Dedifferentiated amniotic fluid mesenchymal stem cell (primary cell): Measurements from ENCODE around the gene TLR9.

Experiments used
- DNase-seq: peaks from one replicate; pipeline ENCODE4 v3.0.0-alpha.2; 2016; ENCODE audit errors: extremely low spot score

TLR9 gene

DNA sequence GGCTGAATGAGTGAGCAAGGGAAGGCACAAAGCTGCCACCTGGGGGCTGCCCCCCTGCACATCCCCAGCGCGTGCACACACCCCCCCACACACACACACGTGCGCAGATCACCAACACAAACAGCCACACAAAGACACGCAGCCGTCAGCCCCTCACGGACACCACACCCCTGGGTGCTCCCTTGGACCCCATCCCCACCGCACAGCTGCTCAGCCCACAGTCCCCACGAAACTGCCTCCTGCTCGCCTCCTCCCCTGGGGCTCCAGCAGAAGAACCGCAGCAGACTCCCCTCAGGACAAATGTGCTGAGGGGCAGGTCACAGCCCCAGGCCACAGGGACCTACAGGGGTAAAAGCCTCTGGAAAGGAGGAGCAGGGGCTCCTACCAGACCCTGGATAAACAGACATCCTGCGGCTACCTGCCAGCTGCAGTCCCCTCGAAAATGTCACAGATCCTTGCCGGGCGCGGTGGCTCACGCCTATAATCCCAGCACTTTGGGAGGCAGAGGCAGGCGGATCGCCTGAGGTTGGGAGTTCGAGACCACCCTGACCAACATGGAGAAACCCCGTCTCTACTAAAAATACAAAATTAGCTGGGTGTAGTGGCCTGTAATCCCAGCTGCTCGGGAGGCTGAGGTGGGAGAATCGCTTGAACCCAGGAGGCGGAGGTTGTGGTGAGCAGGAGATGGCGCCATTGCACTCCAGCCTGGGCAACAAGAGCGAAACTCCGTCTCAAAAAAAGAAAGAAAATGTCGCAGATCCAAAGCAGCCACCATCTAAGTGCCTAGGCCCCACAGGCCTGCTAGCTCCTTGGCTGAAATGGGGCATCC lies 7.0 kb upstream of the TLR9 start:
- DNase-seq, result no peak

DNA sequence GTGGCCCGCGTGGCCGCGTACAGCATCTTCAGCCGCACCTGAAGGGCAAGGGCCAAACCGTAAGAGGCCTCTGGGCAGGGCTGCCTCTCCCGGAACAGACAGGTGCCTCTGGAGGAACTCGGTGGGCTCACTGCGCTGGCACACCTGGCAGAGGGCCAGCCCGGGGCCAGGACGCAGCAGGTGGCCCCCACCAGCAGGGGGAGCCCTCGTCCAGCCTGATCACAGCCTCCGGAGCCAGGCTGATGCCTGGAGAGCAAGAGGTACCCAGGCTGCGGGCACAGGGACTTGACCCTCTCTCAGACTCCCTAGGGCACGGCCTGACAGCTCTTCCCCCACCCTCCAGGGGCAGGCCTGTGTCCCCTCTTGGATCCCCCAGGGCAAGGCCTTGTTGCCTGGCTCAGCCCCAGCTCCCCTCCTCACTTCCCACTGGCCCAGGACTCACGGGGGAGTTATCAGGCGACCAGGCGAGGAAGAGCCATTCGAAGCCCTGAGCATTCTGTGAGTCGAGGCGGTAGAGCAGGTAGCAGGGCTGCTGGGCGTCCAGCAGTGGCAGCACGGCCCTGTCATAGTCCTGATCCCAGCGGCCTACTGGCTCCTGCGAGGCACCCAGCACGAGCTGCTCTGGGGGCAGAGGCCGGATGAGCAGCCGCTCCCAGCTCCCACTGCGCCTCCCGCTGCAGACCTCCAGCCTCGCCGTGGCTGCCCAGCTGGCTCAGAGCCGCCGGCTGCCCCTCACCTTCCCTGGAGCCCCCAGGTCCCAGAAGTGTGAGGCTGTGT lies 6.2 kb upstream of the TLR9 start:
- no peak for DNase-seq

DNA sequence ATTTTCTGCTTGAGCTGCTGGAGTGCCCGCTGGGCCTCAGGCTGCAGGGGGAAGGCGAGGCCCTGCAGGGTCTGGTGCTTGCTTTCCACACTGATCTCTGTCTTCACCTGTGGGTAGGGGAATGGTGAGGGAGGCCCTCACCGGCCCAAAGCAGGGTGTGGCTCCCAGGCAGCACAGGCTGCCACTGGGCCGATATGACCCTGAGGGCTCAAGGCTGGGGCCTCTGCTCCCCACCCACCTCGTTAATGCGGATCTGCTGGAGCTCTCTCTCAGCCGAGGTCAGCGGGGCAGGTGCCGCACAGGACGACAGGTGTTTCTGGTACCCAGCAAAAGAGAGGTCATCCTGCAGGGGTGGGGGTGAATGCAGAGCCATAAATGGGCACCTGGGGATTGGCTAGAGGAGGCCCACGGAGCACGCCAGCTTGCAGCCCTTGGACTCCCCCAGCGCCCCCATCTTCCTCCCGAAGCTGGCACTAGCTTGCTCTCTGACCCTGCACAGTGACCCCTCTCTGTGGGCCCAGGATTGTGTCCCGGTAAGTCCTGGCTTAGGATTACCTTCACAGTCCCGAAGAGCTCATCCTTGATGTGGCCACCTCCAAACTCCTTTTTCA lies 5.5 kb upstream of the TLR9 start:
- no peak for DNase-seq

- DNase-seq, result no peak
Measured at GRCh38 chr3:52230461-52230860, 5.0 kb upstream of the TLR9 start.

DNA sequence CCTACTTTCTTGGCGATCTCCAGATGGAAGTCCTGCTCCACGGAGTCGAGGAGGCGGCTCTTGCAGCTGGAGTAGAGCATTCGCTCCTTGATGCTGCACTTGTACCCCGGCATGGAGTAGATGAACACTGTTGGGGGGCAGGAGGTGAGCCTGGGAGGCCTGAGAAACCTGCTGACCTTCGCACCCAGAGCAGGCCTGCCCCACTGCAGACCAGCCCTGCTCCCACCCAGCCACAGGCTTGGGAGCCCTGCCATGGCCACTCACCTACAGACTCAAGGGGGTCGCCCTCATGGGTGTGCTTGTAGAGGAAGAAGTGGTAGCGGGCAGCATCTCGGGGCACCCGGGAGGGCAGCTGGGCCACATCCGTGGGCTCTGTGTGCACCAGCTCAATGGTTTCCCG lies 4.2 kb upstream of the TLR9 start:
- no peak for DNase-seq

GRCh38 chr3:52228751-52229291 lies 3.4 kb upstream of the TLR9 start:
- DNase-seq, result no peak

DNA sequence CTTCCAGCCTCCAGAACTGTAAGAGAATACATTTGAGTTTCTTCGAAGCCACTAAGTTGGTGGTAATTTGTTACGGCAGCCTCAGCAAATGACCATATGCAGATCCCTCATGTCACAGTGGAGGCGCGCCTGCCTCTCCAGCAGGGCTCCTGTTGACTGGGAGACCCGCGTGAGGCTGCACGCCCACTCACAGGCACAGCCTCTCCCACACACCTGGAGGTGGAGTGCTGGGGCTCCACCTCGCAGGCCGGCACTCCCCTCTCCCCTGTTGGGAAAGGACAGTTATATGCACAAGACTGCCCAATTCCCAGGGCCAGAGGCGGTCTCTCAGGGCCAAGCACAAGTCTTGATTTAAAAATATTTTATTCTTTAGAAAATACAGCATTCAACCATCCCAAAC lies 2.8 kb upstream of the TLR9 start:
- no peak for DNase-seq

DNA sequence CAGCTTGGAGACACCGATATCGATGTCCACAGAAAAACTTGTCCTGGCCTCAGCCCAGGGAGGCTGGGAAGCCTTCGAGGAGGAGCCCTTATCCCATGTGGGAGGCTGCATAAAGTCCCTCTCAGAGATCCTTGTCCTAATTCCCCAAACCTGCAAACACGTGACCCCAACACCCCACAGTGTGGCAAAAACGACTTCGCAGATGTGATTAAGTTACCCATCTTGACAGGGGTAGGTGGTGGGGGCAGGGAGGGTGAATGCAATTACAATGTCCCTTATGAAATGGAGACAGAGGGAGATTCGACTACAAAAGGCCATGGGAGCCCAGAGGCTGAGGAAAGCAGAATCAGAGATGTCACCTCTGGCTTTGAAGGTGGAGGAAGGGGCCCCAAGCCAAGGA lies 2.3 kb upstream of the TLR9 start:
- no peak for DNase-seq

DNA sequence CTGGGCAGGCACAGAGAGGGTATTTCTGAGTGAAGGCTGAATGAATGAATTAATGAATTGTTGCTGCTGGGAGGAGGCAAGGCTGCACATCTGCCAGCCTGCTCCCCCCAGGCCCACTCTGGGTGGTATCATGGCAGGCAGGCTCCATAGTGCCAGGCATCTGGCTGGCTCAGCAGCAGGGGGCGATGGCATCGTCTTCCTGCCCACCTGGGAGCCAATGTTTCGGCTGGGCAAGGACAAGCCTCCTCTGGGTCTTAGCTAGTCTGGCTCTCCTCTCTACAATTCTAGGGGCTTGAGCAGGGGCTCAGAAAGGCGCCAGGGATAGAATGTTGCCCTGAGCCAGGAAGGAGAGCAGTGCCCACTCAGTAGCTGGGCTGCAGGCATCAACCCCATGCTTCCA lies 1.7 kb upstream of the TLR9 start:
- DNase-seq, result no peak

- no peak for DNase-seq
Measured at GRCh38 chr3:52226229-52226817, 878 bp upstream of the TLR9 start.

DNA sequence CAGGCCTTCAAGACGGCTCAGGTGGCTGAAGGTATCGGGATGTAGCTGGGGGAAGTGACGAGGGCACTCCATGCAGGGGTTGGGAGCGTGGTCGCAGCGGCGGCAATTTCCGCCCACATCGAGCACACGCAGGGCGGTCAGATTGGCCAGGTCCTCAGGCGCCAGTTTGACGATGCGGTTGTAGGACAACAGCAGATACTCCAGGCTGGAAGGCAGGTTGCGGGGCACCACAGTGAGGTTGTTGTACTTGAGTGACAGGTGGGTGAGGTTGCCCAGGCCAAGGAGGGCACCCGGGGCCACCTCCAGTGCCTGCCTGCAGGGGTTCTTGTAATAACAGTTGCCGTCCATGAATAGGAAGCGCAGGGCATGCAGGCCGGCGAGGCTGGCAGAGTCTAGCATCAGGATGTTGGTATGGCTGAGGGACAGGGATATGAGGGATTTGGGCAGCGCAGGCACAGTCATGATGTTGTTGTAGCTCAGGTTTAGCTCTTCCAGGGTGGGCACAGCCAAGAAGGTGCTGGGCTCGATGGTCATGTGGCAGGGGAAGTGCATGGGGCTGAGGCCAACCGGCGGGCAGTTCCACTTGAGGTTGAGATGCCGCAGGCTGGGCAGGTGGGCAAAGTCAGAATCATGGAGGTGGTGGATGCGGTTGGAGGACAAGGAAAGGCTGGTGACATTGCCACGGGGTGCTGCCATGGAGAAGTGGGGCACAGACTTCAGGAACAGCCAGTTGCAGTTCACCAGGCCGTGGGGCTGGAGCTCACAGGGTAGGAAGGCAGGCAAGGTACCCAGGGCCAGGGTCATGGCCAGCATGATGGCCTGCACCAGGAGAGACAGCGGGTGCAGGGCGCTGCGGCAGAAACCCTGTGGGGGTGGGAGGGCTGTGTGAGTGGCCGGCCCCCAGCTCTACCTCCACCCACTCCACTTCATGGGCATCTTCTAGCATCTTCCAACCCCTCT lies 1.7 kb downstream of the TLR9 start:
- DNase-seq, result no peak

DNA sequence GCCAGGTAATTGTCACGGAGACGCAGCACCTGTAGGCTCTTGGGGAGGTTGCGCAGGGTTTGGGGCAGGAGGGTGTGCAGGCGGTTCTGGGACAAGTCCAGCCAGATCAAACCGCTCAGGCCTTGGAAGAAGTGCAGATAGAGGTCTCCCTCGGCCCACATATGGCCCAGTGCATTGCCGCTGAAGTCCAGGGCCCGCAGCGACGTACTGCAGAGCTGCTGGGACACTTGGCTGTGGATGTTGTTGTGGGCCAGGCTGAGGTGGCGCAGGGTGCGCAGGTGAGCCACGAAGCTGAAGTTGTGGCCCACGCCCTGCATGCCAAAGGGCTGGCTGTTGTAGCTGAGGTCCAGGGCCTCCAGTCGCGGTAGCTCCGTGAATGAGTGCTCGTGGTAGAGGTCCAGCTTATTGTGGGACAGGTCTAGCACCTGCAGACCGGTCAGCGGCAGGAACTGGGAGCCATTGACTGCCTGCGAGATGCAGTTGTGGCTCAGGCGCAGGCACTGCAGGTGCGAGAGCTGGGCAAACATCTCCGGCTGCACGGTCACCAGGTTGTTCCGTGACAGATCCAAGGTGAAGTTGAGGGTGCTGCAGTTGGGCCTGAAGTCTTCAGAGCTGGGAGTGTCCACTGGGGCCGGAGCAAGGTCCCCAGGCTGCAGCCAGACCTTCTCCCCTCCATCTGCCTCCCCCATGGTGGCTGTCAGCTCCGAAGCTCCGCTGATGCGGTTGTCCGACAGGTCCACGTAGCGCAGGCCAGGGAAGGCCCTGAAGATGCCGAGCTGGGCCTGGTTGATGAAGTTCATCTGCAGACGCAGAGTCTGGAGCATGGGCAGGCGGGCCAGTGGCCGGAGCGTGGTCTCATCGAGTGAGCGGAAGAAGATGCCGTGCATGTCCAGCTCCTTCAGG lies 2.9 kb downstream of the TLR9 start:
- no peak for DNase-seq

DNA sequence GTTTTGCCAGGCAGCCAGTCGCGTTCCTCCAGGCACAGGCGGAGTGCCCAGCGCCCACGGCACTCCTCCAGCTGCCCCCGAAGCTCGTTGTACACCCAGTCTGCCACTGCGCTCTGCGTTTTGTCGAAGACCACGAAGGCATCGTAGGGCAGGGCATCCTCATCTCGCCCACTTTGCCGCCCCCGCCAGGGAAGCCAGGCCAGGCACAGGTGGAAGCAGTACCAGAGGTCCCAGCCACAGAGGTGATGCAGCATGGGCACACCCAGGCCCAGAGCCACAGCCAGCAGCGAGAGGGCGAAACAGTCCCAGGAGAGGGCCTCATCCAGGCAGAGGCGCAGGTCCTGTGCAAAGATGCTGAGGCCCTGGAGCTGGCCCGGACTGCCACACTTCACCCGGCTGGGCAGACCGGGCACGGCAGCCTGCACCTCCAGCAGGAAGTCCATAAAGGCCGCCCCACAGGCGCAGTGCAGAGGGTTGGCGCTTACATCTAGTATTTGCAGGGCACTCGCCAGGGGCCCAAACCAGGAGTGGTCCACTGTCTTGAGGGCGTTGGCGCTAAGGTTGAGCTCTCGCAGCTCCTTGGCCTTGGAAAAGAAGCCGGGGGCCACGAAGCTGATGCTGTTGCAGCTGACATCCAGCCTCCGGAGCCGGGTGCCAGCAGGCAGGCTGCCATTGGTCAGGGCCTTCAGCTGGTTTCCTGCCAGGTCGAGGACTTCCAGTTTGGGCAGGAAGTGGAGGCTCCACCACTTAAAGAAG lies 3.7 kb downstream of the TLR9 start:
- no peak for DNase-seq

- DNase-seq, result no peak
Measured at GRCh38 chr3:52221141-52221562, 4.3 kb downstream of the TLR9 start.

- DNase-seq, result peak; percentile 68
Measured at GRCh38 chr3:52220380-52221026, 4.9 kb downstream of the TLR9 start.

GRCh38 chr3:52218937-52219650 lies 6.4 kb downstream of the TLR9 start:
- no peak for DNase-seq

DNA sequence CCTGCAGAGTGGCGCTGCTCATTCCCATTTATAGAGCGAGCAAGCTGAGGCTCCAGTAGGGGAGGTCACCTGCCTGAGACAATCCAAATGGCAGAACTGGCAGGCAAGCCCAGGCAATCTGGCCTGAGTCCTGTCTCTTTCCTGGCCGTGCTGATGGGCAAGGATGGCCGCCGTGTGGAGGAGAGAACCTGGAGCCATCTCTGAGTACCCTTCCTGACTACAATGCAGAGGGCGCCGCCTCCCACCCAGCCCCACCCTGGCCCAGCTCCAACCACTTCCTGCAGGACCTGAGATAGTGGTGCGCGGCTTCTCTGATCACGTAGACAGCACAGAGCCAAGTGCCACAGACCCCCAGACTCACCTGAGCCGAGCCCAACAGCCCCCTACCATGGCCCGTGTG lies 7.0 kb downstream of the TLR9 start:
- DNase-seq, result no peak

DNA sequence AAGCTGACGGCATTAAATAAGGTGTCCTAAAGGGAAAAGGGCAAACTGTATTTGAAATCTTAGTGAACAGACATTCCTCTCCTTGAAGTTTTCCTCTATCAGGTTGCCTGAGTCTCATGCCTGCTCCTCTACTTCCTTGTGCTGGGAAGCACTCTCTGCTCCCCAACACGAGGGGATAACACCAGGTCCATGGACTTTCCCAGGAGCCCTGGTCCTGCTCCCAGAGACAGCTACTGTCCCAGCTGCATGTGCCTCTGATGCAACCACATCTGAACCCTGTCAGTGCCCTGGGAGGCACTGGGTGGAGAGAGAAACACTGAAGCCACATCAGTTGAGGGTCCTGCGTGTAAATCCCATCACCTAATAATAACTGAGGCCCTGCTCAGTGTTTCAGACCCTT lies 7.4 kb downstream of the TLR9 start:
- no peak for DNase-seq
